ENCODE results near the gene SLC12A9. TPM values are rescaled to one million over a fixed set of nuclear protein-coding genes. Genes with fewer than 3 reads are reported as not detected.
A peak's percentile ranks its signal among the peaks of the same experiment; 100 is the strongest.

SLC12A9 gene
- total RNA-seq, 2 donors from 2014 or later, result 22.0 to 29.4 TPM

DNA sequence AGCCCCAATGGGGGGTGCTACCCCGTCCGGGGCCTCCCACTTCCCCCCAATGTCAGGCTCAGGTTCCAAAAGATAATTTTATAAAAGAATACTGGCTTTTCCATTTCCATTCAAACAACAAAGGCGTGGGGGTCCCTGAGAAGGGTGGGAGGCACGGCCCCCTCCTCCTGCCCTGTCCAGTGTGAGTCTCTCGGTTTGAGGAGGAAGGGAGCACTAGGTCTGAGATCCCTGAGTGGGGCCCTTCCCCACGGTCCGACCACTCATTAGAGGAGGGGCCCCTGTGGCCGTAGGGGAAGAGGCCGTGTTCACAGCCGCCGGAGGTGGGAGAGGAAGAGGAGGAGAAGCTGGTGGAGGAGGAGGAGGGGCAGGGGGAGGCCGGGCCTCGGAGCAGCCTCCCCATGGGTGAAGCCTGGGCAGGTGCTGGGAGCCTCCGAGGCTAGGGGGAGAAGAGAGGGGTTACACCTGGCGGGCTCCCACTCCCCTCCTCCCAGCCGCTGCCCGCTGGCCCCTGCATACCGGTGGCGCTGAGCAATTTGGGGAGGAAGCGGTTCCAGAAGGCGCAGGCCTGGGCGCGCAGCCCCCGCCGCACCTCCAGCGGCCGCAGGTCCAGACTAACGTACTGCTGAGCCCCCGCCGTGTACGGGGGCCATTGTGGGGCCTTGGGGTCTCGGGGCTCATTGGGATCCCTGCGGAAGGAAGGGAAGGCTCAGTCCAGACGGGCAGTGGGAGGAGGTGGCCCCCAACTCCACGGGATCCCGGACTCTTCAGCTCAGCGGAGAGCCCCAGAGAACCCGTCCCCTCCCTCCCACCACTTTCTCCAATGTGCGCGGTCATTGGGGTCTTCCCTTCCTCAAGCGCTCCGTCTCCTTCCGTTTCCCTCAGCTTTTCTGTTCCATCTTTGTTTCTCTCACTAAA, 38.4 kb downstream of the SLC12A9 start:
- Histone ChIP-seq H3K4me1 (replicated peaks) (peaks cover 27% of the 10 kb centered on the region), H3K27me3 (replicated peaks; ENCODE audit: insufficient read depth) (no peaks in the 10 kb centered on the region), H3K9me3 (no peaks in the 10 kb centered on the region), H3K27ac (peak overlapping the region; percentile 96 to 97), H3K4me3 (peak overlapping the region; percentile 43 to 54), H3K36me3 (peaks cover 4 to 10% of the 10 kb centered on the region in 2 donors)
- TF ChIP-seq POLR2A (IDR thresholded peaks at IDR 0.05), result no peak
- DNase-seq (ENCODE audit: low spot score), result no peak
- 9% methylated on average over 43 of the region's 43 CpGs for WGBS
- intact Hi-C loops (cut with DNase I), result no loop called here

DNA sequence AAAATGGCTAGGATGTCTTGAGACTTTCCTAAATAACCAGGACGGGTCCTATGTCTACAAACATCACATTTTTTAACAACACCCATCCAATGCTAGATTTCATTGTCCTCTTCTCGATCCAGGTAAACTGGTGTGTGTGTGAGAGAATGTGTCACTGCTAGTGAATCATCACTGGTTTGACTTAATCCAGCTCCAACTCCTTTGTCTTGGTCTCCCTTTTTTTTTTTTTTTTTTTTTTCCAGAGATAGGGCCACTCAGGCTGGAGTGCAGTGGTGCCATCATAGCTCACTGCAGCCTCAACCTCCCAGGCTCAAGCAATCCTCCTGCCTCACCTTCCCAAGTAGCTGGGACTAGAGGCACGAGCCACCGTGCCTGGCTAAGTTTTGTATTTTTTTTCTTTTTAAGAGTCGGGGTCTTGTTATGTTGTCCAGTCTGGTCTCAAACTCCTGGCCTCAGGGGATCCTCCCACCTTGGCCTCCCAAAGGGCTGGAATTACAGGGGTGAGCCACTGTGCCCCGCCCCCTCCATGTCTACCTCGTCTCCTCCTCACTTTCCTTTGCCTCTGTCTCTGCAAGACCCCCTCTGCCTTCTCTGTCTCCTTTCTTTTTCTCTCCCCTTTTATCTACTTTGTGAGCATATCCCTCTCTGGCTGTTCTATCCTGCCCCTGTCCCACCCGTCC, 39.2 kb downstream of the SLC12A9 start:
- WGBS, result 74% methylated on average over 8 of the region's 8 CpGs
- TF ChIP-seq, protein P1, sequence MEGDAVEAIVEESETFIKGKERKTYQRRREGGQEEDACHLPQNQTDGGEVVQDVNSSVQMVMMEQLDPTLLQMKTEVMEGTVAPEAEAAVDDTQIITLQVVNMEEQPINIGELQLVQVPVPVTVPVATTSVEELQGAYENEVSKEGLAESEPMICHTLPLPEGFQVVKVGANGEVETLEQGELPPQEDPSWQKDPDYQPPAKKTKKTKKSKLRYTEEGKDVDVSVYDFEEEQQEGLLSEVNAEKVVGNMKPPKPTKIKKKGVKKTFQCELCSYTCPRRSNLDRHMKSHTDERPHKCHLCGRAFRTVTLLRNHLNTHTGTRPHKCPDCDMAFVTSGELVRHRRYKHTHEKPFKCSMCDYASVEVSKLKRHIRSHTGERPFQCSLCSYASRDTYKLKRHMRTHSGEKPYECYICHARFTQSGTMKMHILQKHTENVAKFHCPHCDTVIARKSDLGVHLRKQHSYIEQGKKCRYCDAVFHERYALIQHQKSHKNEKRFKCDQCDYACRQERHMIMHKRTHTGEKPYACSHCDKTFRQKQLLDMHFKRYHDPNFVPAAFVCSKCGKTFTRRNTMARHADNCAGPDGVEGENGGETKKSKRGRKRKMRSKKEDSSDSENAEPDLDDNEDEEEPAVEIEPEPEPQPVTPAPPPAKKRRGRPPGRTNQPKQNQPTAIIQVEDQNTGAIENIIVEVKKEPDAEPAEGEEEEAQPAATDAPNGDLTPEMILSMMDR (IDR thresholded peaks at IDR 0.05), result no peak
- TF ChIP-seq POLR2A (IDR thresholded peaks at IDR 0.05), result no peak
- no peak for TF ChIP-seq POLR2AphosphoS5 (IDR thresholded peaks at IDR 0.05)
- H3K9me3 ChIP-seq, result no peaks in the 10 kb centered on the region
- peaks cover 0 to 2% of the 10 kb centered on the region in 2 donors for H3K36me3 ChIP-seq
- peaks cover 27% of the 10 kb centered on the region for H3K4me1 ChIP-seq (replicated peaks)
- H3K4me3 ChIP-seq, result no peak overlapping the region
- H3K27me3 ChIP-seq (replicated peaks; ENCODE audit: insufficient read depth), result no peaks in the 10 kb centered on the region
- DNase-seq (ENCODE audit: low spot score), result no peak
- intact Hi-C loops (cut with DNase I), result no loop called here
- H3K27ac ChIP-seq, result peak overlapping the region in 1 of 2 donors; percentile 97

DNA sequence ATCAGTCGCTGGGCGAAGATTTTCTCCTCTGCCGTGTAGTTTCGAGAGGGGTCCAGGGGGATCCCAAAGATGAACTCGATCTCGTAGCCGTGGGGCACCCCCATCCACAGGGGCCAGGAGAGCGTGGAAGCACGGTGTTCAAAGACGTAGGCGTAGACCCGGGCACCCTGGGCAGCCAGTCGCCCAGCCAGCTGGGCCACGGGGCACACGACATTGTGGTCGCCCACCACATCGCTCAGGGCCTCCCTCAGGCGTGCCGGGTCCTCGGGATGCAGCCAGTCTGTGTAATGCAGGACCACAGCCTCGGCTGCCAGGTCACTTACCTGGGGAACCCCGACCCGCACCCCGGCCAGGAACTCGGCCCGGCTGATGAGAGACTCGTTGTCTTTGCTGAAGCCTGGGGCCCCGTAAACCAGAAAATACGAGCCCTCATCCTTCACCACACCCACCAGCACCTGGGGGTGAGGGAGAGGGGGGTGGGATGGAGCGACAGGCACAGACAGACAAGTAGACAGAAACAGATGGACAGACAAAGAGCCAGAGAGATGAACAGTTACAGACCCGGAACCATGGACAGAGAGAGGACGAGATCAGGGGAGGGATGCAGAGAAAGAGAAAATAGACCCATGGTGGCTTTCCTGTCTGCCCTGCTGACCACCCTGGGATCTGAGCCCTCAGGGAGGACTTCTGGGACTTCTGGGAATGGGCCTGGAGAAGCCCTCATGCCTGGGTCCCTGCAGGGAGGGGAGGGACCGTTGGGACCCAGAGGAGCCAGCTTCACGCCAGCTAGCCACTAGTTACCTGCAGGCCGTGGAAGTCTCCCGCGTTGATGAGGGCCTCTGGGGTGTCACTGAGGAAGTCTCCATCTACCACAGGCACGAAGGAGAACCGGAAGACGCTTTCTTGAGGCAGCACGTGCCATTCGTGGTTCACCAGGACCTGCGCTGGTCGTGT, 40.1 kb downstream of the SLC12A9 start:
- no peak for DNase-seq (ENCODE audit: low spot score)
- Histone ChIP-seq H3K27me3 (replicated peaks; ENCODE audit: insufficient read depth) (no peaks in the 10 kb centered on the region), H3K4me1 (replicated peaks) (peaks cover 27% of the 10 kb centered on the region), H3K9me3 (no peaks in the 10 kb centered on the region), H3K27ac (no peak overlapping the region), H3K4me3 (no peak overlapping the region), H3K36me3 (no peaks in the 10 kb centered on the region)
- WGBS, result 89% methylated on average over 41 of the region's 44 CpGs
- intact Hi-C loops (cut with DNase I), result no loop called here
- TF ChIP-seq POLR2AphosphoS5 (IDR thresholded peaks at IDR 0.05), result no peak
- TF ChIP-seq POLR2A (IDR thresholded peaks at IDR 0.05), result no peak
- TF ChIP-seq, protein P1 (IDR thresholded peaks at IDR 0.05), result no peak

DNA sequence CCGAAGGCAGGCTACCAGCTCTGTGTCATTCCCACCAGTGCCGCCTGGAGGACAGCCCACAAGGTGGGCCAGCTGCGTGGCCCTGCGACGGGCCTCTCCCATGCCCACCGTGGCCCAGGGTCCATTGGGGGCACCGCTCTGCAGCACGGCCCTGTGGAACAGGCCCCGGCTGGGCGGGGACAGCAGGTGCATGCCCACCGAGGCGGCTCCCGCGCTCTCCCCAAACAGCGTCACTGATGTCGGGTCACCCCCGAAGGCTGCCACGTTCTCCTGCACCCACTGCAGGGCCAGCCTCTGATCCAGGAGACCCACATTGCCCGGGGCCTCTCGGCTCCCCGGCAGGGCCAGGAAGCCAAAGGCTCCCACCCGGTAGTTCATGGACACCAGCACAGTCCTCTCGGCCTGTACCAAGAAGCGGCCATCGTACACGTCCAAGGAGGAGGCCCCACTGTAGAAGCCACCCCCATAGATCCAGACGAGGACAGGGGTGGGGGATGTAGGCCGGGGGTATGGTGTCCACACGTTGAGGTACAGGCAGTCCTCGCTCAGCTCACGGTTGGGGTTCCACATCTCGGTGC, 40.9 kb downstream of the SLC12A9 start:
- no peaks in the 10 kb centered on the region for H3K9me3 ChIP-seq
- H3K27ac ChIP-seq, result no peak overlapping the region
- peaks cover 25% of the 10 kb centered on the region for H3K4me1 ChIP-seq (replicated peaks)
- no peak for DNase-seq (ENCODE audit: low spot score)
- H3K36me3 ChIP-seq, result no peaks in the 10 kb centered on the region
- WGBS, result 86% methylated on average over 10 of the region's 32 CpGs
- no peak for TF ChIP-seq POLR2AphosphoS5 (IDR thresholded peaks at IDR 0.05)
- TF ChIP-seq, protein P1 (IDR thresholded peaks at IDR 0.05), result no peak
- H3K27me3 ChIP-seq (replicated peaks; ENCODE audit: insufficient read depth), result no peaks in the 10 kb centered on the region
- intact Hi-C loops (cut with DNase I), result no loop called here
- no peak overlapping the region for H3K4me3 ChIP-seq

Measured in prostate gland (tissue), 2 donors.